ENCODE measurements around the gene LAMA2.

DNA sequence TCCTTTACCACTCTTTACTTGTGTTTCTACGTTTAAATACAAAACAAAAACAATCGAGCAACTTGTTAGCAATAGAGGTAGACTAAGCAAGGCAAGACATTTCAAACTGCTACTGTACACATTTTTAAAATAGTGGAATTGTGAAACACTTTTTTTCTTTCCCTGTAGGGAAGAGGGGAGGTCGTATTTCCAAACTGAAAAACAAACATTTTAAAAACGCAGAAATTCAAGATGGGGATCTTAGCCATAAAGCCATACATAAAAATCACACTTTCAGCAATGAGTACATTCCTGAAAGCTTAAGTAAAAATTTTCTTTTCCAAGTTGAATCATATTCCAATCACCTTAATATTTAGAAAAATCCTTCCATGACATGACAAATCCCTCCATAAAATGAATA is 267.6 kb downstream of the LAMA2 start:
- TF ChIP-seq, protein P1, sequence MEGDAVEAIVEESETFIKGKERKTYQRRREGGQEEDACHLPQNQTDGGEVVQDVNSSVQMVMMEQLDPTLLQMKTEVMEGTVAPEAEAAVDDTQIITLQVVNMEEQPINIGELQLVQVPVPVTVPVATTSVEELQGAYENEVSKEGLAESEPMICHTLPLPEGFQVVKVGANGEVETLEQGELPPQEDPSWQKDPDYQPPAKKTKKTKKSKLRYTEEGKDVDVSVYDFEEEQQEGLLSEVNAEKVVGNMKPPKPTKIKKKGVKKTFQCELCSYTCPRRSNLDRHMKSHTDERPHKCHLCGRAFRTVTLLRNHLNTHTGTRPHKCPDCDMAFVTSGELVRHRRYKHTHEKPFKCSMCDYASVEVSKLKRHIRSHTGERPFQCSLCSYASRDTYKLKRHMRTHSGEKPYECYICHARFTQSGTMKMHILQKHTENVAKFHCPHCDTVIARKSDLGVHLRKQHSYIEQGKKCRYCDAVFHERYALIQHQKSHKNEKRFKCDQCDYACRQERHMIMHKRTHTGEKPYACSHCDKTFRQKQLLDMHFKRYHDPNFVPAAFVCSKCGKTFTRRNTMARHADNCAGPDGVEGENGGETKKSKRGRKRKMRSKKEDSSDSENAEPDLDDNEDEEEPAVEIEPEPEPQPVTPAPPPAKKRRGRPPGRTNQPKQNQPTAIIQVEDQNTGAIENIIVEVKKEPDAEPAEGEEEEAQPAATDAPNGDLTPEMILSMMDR (IDR thresholded peaks at IDR 0.05 in 8 of 11, conservative IDR thresholded peaks at IDR 0.05 in 3 of 11), result no peak
- no peak for TF ChIP-seq POLR2AphosphoS5 (IDR thresholded peaks at IDR 0.05)

All from spleen (tissue), 7 donors.